ENCODE measurements around the gene ADGRD2. TPM values are rescaled to one million over a fixed set of nuclear protein-coding genes. Genes with fewer than 3 reads are reported as not detected.

The ADGRD2 gene
- total RNA-seq, 1 experiment from 2014 or later = not detected

GRCh38 chr9:124429530-124429867 lies 20.8 kb upstream of the ADGRD2 start:
- Histone ChIP-seq H3K27ac (ENCODE audit: low read length) (no peak overlapping the region), H3K4me2 (ENCODE audit: low read length) (no peak overlapping the region), H3K4me1 (ENCODE audit: insufficient read depth, low read length) (no peaks in the 10 kb centered on the region), H3K9me2 (replicated peaks; ENCODE audit: low read length) (no peaks in the 10 kb centered on the region), H3K4me3 (ENCODE audit: low read length) (no peak overlapping the region), H3K9ac (ENCODE audit: low read length) (no peak overlapping the region), H3K79me2 (ENCODE audit: low read length) (no peaks in the 10 kb centered on the region), H3K9me3 (ENCODE audit: low read length) (no peaks in the 10 kb centered on the region), H3F3A (ENCODE audit: low read length, unreplicated experiment) (no peaks in the 10 kb centered on the region), H4K20me1 (ENCODE audit: low read length) (no peaks in the 10 kb centered on the region), H3K27me3 (ENCODE audit: low read length) (no peaks in the 10 kb centered on the region), H2AFZ (ENCODE audit: low read length) (no peak overlapping the region), H3K36me3 (ENCODE audit: low read depth, low read length) (no peaks in the 10 kb centered on the region)
- no peak for DNase-seq
- intact Hi-C loops (cut with micrococcal nuclease) = no loop called here
- POLR2A ChIA-PET (ENCODE audit: unreplicated experiment) = no interaction called here
- BruUV-seq (replicated peaks) = no TSS peak
- ATAC-seq = no peak
- TF ChIP-seq EZH2 (IDR thresholded peaks at IDR 0.05; ENCODE audit: low read length, unreplicated experiment) = no peak
- no peak for TF ChIP-seq CTCF (conservative IDR thresholded peaks at IDR 0.05; ENCODE audit: low read depth, low read length)
- no peak for TF ChIP-seq EZH2phosphoT487 (IDR thresholded peaks at IDR 0.05; ENCODE audit: borderline replicate concordance, low read length)
- CTCF ChIA-PET = no interaction called here

- Histone ChIP-seq H4K20me1 (ENCODE audit: low read length) (no peaks in the 10 kb centered on the region), H3K36me3 (ENCODE audit: low read depth, low read length) (no peaks in the 10 kb centered on the region), H3K9ac (ENCODE audit: low read length) (no peak overlapping the region), H3K9me2 (replicated peaks; ENCODE audit: low read length) (no peaks in the 10 kb centered on the region), H2AFZ (ENCODE audit: low read length) (no peak overlapping the region), H3K79me2 (ENCODE audit: low read length) (no peaks in the 10 kb centered on the region), H3K4me2 (ENCODE audit: low read length) (no peak overlapping the region), H3K4me1 (ENCODE audit: insufficient read depth, low read length) (no peaks in the 10 kb centered on the region), H3K4me3 (ENCODE audit: low read length) (no peak overlapping the region), H3K27me3 (ENCODE audit: low read length) (no peaks in the 10 kb centered on the region), H3F3A (ENCODE audit: low read length, unreplicated experiment) (no peaks in the 10 kb centered on the region), H3K9me3 (ENCODE audit: low read length) (no peaks in the 10 kb centered on the region), H3K27ac (ENCODE audit: low read length) (no peak overlapping the region)
- CTCF ChIA-PET = no interaction called here
- intact Hi-C loops (cut with micrococcal nuclease) = no loop called here
- ATAC-seq (no peak), DNase-seq (no peak)
- BruUV-seq (replicated peaks) = no TSS peak
- POLR2A ChIA-PET (ENCODE audit: unreplicated experiment) = no interaction called here
- TF ChIP-seq EZH2 (IDR thresholded peaks at IDR 0.05; ENCODE audit: low read length, unreplicated experiment) = no peak
- TF ChIP-seq CTCF (conservative IDR thresholded peaks at IDR 0.05; ENCODE audit: low read depth, low read length) = no peak
- no peak for TF ChIP-seq EZH2phosphoT487 (IDR thresholded peaks at IDR 0.05; ENCODE audit: borderline replicate concordance, low read length)
Measured at GRCh38 chr9:124436320-124436719, 13.9 kb upstream of the ADGRD2 start.

- Histone ChIP-seq H3K4me1 (ENCODE audit: insufficient read depth, low read length) (no peaks in the 10 kb centered on the region), H3K4me3 (ENCODE audit: low read length) (no peak overlapping the region), H3K79me2 (ENCODE audit: low read length) (no peaks in the 10 kb centered on the region), H3K4me2 (ENCODE audit: low read length) (no peak overlapping the region), H3K9ac (ENCODE audit: low read length) (no peak overlapping the region), H4K20me1 (ENCODE audit: low read length) (no peaks in the 10 kb centered on the region), H3K27me3 (ENCODE audit: low read length) (no peaks in the 10 kb centered on the region), H3F3A (ENCODE audit: low read length, unreplicated experiment) (no peaks in the 10 kb centered on the region), H3K27ac (ENCODE audit: low read length) (no peak overlapping the region), H3K9me2 (replicated peaks; ENCODE audit: low read length) (no peaks in the 10 kb centered on the region), H3K36me3 (ENCODE audit: low read depth, low read length) (no peaks in the 10 kb centered on the region), H3K9me3 (ENCODE audit: low read length) (no peaks in the 10 kb centered on the region), H2AFZ (ENCODE audit: low read length) (no peak overlapping the region)
- ChIA-PET CTCF (no interaction called here), POLR2A (ENCODE audit: unreplicated experiment) (no interaction called here)
- DNase-seq (no peak), ATAC-seq (no peak)
- intact Hi-C loops (cut with micrococcal nuclease) = no loop called here
- BruUV-seq (replicated peaks) = no TSS peak
- TF ChIP-seq EZH2phosphoT487 (IDR thresholded peaks at IDR 0.05; ENCODE audit: borderline replicate concordance, low read length) (no peak), EZH2 (IDR thresholded peaks at IDR 0.05; ENCODE audit: low read length, unreplicated experiment) (no peak), CTCF (conservative IDR thresholded peaks at IDR 0.05; ENCODE audit: low read depth, low read length) (no peak)
Measured at GRCh38 chr9:124437086-124437485, 13.2 kb upstream of the ADGRD2 start.

Data from PC-3 (cell line).